ENCODE data around the gene MRM2. TPM values are rescaled to one million over a fixed set of nuclear protein-coding genes. Genes with fewer than 3 reads are reported as not detected.

The MRM2 gene
- total RNA-seq, 4 donors from 2014 or later, result 12.2 to 15.5 (median 14.1) TPM

DNA sequence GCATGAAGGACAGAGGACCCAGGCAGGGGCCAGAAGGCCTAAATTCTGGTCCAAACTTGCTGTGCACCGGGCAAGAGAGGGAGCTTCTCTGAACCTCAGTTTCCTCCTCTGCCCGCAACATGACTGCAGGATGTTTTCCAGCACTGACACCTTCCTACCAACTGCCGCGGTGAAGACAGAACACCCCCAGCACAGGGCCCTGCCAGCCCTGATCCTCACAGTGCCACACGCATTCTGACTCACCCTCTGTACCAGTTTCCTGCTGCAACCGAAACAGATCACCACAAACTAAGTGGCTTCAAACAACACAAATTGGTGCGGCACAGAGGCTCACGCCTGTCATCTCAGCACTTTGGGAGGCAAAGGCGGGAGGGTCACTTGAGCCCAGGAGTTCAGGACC is 27.4 kb downstream of the MRM2 start:
- TF ChIP-seq, protein P1, sequence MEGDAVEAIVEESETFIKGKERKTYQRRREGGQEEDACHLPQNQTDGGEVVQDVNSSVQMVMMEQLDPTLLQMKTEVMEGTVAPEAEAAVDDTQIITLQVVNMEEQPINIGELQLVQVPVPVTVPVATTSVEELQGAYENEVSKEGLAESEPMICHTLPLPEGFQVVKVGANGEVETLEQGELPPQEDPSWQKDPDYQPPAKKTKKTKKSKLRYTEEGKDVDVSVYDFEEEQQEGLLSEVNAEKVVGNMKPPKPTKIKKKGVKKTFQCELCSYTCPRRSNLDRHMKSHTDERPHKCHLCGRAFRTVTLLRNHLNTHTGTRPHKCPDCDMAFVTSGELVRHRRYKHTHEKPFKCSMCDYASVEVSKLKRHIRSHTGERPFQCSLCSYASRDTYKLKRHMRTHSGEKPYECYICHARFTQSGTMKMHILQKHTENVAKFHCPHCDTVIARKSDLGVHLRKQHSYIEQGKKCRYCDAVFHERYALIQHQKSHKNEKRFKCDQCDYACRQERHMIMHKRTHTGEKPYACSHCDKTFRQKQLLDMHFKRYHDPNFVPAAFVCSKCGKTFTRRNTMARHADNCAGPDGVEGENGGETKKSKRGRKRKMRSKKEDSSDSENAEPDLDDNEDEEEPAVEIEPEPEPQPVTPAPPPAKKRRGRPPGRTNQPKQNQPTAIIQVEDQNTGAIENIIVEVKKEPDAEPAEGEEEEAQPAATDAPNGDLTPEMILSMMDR (IDR thresholded peaks at IDR 0.05; ENCODE audit: low read depth), result no peak

DNA sequence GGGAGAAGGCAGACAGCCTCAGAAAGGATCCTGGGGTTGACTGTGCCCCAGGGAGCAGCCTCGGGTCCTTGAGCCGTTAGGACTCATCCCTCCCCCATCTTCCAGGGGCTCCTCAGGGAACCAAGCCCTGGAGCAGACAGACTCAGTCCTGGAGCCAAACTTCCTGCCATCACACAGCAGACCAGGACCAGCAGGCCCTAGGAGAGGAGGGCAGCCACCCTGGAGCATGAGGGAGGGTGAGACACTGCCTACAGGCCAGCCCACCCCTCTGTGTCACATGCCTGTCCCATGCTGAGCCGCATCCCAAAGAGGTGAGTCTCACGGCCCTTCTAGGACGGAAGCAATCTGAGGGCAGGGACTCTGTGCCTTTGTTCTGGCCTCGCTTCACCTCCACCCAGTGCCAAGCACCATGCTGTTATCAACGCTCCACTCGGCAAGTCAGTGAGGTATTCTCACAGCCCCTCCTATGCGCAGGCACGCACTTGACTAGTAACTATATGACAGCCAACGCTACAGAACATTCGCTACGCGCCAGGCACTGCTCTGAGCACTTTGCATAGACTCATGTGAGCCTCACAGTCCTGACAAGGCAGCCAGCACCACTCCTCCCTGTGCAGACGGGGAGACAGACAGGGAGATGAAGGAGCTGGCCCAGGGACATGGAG is 28.3 kb downstream of the MRM2 start:
- TF ChIP-seq, protein P1 (IDR thresholded peaks at IDR 0.05; ENCODE audit: low read depth), result no peak

DNA sequence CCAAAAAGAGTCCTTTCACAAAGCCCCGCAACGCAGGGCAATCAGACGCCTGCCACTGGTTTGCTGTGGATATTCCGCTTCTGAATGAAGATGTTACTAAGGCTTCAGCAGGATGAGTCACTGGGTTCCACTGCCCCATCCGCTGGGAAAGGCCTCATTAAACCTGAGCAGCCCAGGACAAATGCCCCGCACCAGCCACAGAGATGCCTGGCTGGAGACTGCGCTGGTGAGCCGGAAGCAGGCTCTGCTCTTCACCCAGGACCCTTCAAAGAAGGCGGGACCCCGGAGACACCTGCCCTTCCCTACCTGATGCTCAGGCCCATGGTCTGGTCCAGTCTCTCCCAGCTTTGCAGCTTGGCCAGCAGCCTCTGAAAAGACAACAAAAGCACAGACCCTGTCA is 29.1 kb downstream of the MRM2 start:
- TF ChIP-seq, protein P1 (IDR thresholded peaks at IDR 0.05; ENCODE audit: low read depth), result no peak

DNA sequence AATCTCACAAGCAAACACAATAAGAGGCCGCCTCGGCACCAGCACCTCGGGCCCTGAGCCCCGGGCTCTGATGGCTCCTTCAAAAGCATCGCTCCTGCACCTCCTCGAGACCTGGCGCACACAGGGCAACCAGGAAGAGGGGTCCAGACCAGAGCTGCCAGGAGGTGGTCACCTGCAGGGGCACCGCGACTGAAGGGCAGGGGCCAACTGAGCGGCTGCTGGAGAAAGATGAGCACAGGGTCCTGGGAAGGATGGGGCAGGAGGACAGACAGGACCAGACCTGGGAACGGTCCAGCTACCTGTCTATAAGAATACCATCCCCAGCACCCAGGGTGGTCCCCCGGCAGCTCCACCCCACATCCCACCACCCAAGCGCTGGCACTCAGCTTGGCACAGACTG is 30.1 kb downstream of the MRM2 start:
- TF ChIP-seq, protein P1 (IDR thresholded peaks at IDR 0.05; ENCODE audit: low read depth), result no peak

DNA sequence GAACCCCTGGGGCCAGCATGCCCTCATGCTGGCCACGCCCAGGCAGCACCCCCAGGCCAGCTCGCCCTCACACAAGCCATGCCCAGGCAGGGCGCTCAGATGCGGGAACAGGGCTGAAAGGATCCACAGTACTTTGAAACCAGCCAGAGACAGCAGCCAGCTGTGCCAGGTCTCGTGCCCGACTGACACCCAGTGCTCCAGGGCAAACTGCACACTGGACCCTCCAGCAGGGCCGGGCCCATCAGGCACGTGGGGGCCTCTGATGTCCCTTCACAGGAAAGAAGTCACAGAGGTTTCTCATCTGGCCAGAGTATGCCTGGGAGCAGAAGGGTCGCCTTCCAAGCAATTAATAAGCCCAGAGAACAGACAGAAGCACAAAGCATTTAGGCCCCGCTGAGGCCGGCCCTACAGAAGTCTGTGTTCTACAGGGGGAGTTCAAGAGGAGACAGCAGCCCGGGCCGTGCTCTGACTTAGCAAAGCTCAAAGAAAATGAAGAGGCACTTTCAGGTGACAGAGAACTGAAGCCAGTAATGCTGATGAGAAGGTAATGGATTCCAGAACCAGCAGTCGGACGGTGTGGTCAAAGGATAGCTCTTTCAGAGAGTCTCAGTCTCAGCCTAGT is 30.6 kb downstream of the MRM2 start:
- TF ChIP-seq, protein P1 (IDR thresholded peaks at IDR 0.05; ENCODE audit: low read depth), result no peak

DNA sequence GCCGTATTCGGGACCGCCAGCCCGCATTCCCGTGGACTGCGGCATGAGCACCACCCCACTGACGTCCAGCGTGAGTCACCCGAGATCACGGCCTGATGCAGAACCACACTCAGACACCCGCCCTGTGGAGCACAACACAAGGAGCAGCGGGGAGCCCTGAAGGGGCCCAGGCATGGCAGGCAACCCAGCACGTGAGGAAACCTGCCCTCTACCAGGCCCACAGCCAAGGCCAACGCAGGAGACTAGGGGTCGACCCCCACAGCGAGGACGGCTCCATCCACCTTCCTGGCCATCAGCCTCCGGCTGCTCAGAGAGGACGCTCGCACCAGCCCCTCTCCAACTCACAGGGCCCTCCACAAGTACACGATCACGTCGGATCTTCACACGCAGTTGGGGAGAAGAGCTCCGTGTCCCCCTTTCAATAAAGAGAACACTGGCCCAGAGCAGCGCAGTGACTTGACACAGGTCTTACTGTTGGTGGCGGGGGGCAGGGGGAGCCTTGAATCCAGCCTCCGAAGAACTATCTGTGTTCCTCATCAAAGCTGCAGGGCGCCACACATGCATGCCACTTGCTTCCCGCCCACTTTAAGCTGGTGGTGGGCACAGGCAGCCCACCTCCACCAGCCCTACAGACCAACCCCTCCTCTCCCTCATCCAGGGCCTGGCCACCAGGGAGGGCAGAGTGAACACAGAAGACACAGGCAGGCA is 31.3 kb downstream of the MRM2 start:
- TF ChIP-seq, protein P1 (IDR thresholded peaks at IDR 0.05; ENCODE audit: low read depth), result no peak

DNA sequence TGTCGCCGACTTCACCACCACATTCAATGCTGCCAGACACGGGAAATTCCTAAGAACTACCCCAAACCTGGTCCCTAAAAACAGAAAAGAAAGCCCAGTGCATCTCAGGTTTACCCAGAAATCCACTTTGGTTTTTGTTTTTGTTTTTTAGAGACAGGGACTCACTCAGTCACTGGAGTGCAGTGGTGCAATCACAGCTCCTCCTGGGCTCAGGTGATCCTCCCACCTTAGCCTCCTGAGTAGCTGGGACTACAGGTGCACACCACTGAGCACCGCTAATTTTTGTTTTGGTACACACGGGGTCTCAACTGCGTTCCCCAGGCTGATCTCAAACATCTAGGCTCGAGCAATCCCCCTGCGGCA is 32.1 kb downstream of the MRM2 start:
- TF ChIP-seq, protein P1 (IDR thresholded peaks at IDR 0.05; ENCODE audit: low read depth), result no peak
